Subcutaneous preadipocyte (primary cell): Measurements from ENCODE around the gene SETD9. TPM values are rescaled to one million over a fixed set of nuclear protein-coding genes. Genes with fewer than 3 reads are reported as not detected.

ENCODE experiments used
- total RNA-seq: library from RNA; depleted of rRNA; stranded (reverse); fragments of >200 nt; gene quantifications from 2 replicates; pipeline ENCODE4 v1.2.3, GENCODE V29; 2012

Gene SETD9
- total RNA-seq = 6.6 and 13.3 TPM in 2 replicates

GRCh38 chr5:56909294-56910209 lies at the start of gene SETD9:
Gene SETD9, plus strand, starts transcription at chr5:56909596. Its CDS starts 50 bp downstream, at chr5:56909646.

GRCh38 chr5:56951946-56952691 lies 42.7 kb downstream of the SETD9 start, which contains the start of gene MIER3:
Gene MIER3, minus strand, starts transcription at chr5:56952123. Its CDS starts 21 bp downstream, at chr5:56952102.

Other genes with a start within 250 kb of the SETD9 start
- gene MAP3K1, start 94.0 kb upstream of the SETD9 start, total RNA-seq = 4.0 and 8.4 TPM in 2 replicates
- gene MIER3, start 42.5 kb downstream of the SETD9 start, total RNA-seq = 12.9 and 13.9 TPM in 2 replicates